PC-9 (cell line): ENCODE results near the gene POLR2F. TPM values are rescaled to one million over a fixed set of nuclear protein-coding genes. Genes with fewer than 3 reads are reported as not detected.

ENCODE experiments used
- BruUV-seq: library from RNA; stranded (reverse); fragments of 400-500 nt; replicated peaks from 2 replicates; lab custom pipeline; 2021; lab: Mats Ljungman, UMichigan
- CTCF ChIA-PET: fragments of 300-600 bp; sonication (Branson Sonifier 250); formaldehyde crosslinking; loops from one replicate; lab custom pipeline; 2022; ENCODE audit warnings: antibody characterized with exemption; lab: Charles Lee
- POLR2A ChIA-PET: fragments of 300-600 bp; sonication (Branson Sonifier 250); formaldehyde crosslinking; loops from one replicate; lab custom pipeline; 2022; ENCODE audit warnings: antibody characterized with exemption; ENCODE audit not compliant: unreplicated experiment; lab: Charles Lee
- DNase-seq, 2 experiments: peaks; one replicate each; pipeline versions ENCODE4 v3.0.0 to v3.0.0-alpha.2; 2015 to 2022; ENCODE audit warnings: mixed read lengths in 1 of 2
- H2AFZ ChIP-seq: fragments of 200-600 bp; sonication (generic); 2 replicates; pipeline ENCODE4 v1.8.1; 2017; ENCODE audit warnings: antibody characterized with exemption
- H3F3A ChIP-seq: fragments of 200-600 bp; sonication (generic); 2 replicates; pipeline ENCODE4 v1.8.1; 2017; ENCODE audit warnings: antibody characterized with exemption, mild to moderate bottlenecking, low read depth; ENCODE audit not compliant: insufficient read depth
- H3K27ac ChIP-seq: fragments of 200-600 bp; sonication (generic); 2 replicates; pipeline ENCODE4 v1.6.1; 2016; ENCODE audit warnings: mixed run types
- H3K27me3 ChIP-seq: fragments of 200-600 bp; sonication (generic); 2 replicates; pipeline ENCODE4 v1.6.1; 2016; ENCODE audit warnings: low read depth, mixed run types; ENCODE audit not compliant: insufficient read depth
- H3K36me3 ChIP-seq: fragments of 200-600 bp; sonication (generic); 2 replicates; pipeline ENCODE4 v1.6.1; 2016; ENCODE audit warnings: low read depth, mixed run types
- H3K4me1 ChIP-seq: fragments of 200-600 bp; sonication (generic); replicated peaks from 2 replicates; pipeline ENCODE4 v1.6.1; 2016; ENCODE audit warnings: mixed run types; ENCODE audit not compliant: insufficient read depth
- H3K4me2 ChIP-seq: fragments of 200-600 bp; sonication (generic); 2 replicates; pipeline ENCODE4 v1.6.1; 2017; ENCODE audit warnings: mixed run types
- H3K4me3 ChIP-seq: fragments of 200-600 bp; sonication (generic); 2 replicates; pipeline ENCODE4 v1.6.1; 2016; ENCODE audit warnings: mixed run types
- H3K79me2 ChIP-seq: fragments of 200-600 bp; sonication (generic); 2 replicates; pipeline ENCODE4 v1.6.1; 2017; ENCODE audit warnings: low read depth, mixed run types
- H3K9me2 ChIP-seq: fragments of 200-600 bp; sonication (generic); 2 replicates; pipeline ENCODE4 v1.8.1; 2017; ENCODE audit warnings: mild to moderate bottlenecking; ENCODE audit not compliant: insufficient read depth
- H3K9me3 ChIP-seq: fragments of 200-600 bp; sonication (generic); 2 replicates; pipeline ENCODE4 v1.8.1; 2016; ENCODE audit warnings: low read depth; ENCODE audit not compliant: insufficient read depth
- H4K20me1 ChIP-seq: fragments of 200-600 bp; sonication (generic); 2 replicates; pipeline ENCODE4 v1.8.1; 2017; ENCODE audit not compliant: insufficient read depth
- CTCF ChIP-seq: fragments of 200-600 bp; sonication (generic); conservative IDR thresholded peaks from 2 replicates; pipeline ENCODE4 v1.6.1; 2017; ENCODE audit warnings: mixed run types, antibody characterized with exemption, mild to moderate bottlenecking, moderate library complexity
- EZH2 ChIP-seq: fragments of 200-600 bp; sonication (generic); IDR thresholded peaks from 2 replicates; pipeline ENCODE4 v1.8.0; 2017; ENCODE audit warnings: antibody characterized with exemption, low read depth
- intact Hi-C: fragments of 100-400 bp; cut with micrococcal nuclease; formaldehyde crosslinking; loops from one replicate; pipeline ENCODE4 v1.10.0; 2022; ENCODE audit not compliant: unreplicated experiment
- total RNA-seq: library from RNA; stranded (reverse); gene quantifications from 2 replicates; pipeline ENCODE4 v1.2.3, GENCODE V29; 2021

The POLR2F gene
- total RNA-seq, 1 experiment from 2014 or later, result 180 TPM

- Histone ChIP-seq H3F3A (peaks cover 4% of the 10 kb centered on the region), H3K27ac (no peak overlapping the region), H3K79me2 (no peaks in the 10 kb centered on the region), H3K4me3 (no peak overlapping the region), H3K4me2 (no peak overlapping the region), H2AFZ (no peak overlapping the region), H4K20me1 (no peaks in the 10 kb centered on the region), H3K27me3 (no peaks in the 10 kb centered on the region), H3K4me1 (peaks cover 7% of the 10 kb centered on the region), H3K9me2 (no peaks in the 10 kb centered on the region), H3K36me3 (no peaks in the 10 kb centered on the region), H3K9me3 (no peaks in the 10 kb centered on the region)
- DNase-seq, result no peak
- ChIA-PET CTCF (interaction anchor here (0.7 kb wide), 1 partner anchor 47 kb away, joined by 3 read pairs; no protein-coding TSS in a partner anchor), POLR2A (no interaction called here)
- no TSS peak for BruUV-seq
- intact Hi-C loops, result no loop called here
- TF ChIP-seq CTCF (no peak), EZH2 (no peak)
These were observed 38.4 kb downstream of the POLR2F start for GRCh38 chr22:37991731-37992442.

GRCh38 chr22:37994049-37994448 lies 40.5 kb downstream of the POLR2F start:
- Histone ChIP-seq H3K4me2 (no peak overlapping the region), H4K20me1 (no peaks in the 10 kb centered on the region), H2AFZ (no peak overlapping the region), H3K9me3 (no peaks in the 10 kb centered on the region), H3F3A (peaks cover 4% of the 10 kb centered on the region), H3K9me2 (no peaks in the 10 kb centered on the region), H3K4me1 (peaks cover 14% of the 10 kb centered on the region), H3K27ac (no peak overlapping the region), H3K27me3 (no peaks in the 10 kb centered on the region), H3K4me3 (no peak overlapping the region), H3K36me3 (no peaks in the 10 kb centered on the region), H3K79me2 (no peaks in the 10 kb centered on the region)
- CTCF ChIA-PET, result no interaction called here
- TF ChIP-seq CTCF (no peak), EZH2 (no peak)
- no peak for DNase-seq
- intact Hi-C loops, result no loop called here
- POLR2A ChIA-PET, result interaction anchor here (0.7 kb wide), 1 partner anchor 308 kb away, joined by 3 read pairs; the partner anchor contains the start of gene NOL12
- no TSS peak for BruUV-seq

- intact Hi-C loops, result no loop called here
- peaks cover 8% of the 10 kb centered on the region for H3F3A ChIP-seq
- H3K4me3 ChIP-seq, result no peak overlapping the region
- no peak overlapping the region for H3K4me2 ChIP-seq
- peaks cover 23% of the 10 kb centered on the region for H3K4me1 ChIP-seq
- ChIA-PET POLR2A (interaction anchor here (0.7 kb wide), 1 partner anchor 309 kb away, joined by 3 read pairs; the partner anchor contains the start of gene NOL12), CTCF (interaction anchor here (0.9 kb wide), 1 partner anchor 108 kb away, joined by 3 read pairs; no protein-coding TSS in a partner anchor)
- H3K27me3 ChIP-seq, result no peaks in the 10 kb centered on the region
- no TSS peak for BruUV-seq
- H3K79me2 ChIP-seq, result no peaks in the 10 kb centered on the region
- H3K27ac ChIP-seq, result no peak overlapping the region
- no peaks in the 10 kb centered on the region for H3K36me3 ChIP-seq
- no peaks in the 10 kb centered on the region for H4K20me1 ChIP-seq
- no peak overlapping the region for H2AFZ ChIP-seq
- DNase-seq, result no peak
- no peaks in the 10 kb centered on the region for H3K9me3 ChIP-seq
- TF ChIP-seq EZH2 (no peak), CTCF (no peak)
- H3K9me2 ChIP-seq, result no peaks in the 10 kb centered on the region
These were observed 41.5 kb downstream of the POLR2F start for GRCh38 chr22:37994982-37995381.
